GM12864 (cell line): Measurements from ENCODE around the gene C22orf23.
A peak's percentile ranks its signal among the peaks of the same experiment; 100 is the strongest.

ENCODE experiments used
- DNase-seq: peaks from one replicate; pipeline ENCODE4 v3.0.0-alpha.2; 2011; ENCODE audit warnings: low read depth
- H3K4me3 ChIP-seq: 2 replicates; pipeline ENCODE4 v1.5.1; 2011; ENCODE audit warnings: mild to moderate bottlenecking, low read depth, low read length, control low read depth
- TF ChIP-seq, protein P1 (sequence below): IDR thresholded peaks from 2 replicates; pipeline ENCODE4 v1.5.1; 2011; ENCODE audit warnings: low read depth, mild to moderate bottlenecking, moderate library complexity, low read length, control low read depth, inconsistent platforms; ENCODE audit errors: missing control alignments

C22orf23 gene

DNA sequence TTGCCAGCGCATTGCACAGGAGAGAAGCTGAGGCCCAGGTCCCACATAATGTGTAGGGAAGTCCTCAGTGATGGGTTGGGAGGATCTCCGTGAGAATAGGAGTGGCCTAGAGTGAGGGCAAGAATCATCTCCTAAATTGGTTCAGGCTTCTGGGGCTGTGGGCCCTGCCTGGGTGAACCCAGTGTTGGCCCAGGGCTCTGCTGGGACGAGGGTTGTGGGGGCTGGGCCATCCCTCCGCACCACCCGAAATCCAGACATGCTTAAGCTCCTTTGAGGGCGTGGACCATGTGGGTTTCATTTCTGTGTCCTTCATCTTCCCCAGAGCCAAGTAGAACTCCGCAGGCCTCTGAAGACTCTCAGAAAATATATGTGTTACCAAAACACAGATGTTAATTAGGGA, 43.6 kb downstream of the C22orf23 start:
- DNase-seq = no peak
- no peak overlapping the region for H3K4me3 ChIP-seq
- TF ChIP-seq, protein P1, sequence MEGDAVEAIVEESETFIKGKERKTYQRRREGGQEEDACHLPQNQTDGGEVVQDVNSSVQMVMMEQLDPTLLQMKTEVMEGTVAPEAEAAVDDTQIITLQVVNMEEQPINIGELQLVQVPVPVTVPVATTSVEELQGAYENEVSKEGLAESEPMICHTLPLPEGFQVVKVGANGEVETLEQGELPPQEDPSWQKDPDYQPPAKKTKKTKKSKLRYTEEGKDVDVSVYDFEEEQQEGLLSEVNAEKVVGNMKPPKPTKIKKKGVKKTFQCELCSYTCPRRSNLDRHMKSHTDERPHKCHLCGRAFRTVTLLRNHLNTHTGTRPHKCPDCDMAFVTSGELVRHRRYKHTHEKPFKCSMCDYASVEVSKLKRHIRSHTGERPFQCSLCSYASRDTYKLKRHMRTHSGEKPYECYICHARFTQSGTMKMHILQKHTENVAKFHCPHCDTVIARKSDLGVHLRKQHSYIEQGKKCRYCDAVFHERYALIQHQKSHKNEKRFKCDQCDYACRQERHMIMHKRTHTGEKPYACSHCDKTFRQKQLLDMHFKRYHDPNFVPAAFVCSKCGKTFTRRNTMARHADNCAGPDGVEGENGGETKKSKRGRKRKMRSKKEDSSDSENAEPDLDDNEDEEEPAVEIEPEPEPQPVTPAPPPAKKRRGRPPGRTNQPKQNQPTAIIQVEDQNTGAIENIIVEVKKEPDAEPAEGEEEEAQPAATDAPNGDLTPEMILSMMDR = no peak

DNA sequence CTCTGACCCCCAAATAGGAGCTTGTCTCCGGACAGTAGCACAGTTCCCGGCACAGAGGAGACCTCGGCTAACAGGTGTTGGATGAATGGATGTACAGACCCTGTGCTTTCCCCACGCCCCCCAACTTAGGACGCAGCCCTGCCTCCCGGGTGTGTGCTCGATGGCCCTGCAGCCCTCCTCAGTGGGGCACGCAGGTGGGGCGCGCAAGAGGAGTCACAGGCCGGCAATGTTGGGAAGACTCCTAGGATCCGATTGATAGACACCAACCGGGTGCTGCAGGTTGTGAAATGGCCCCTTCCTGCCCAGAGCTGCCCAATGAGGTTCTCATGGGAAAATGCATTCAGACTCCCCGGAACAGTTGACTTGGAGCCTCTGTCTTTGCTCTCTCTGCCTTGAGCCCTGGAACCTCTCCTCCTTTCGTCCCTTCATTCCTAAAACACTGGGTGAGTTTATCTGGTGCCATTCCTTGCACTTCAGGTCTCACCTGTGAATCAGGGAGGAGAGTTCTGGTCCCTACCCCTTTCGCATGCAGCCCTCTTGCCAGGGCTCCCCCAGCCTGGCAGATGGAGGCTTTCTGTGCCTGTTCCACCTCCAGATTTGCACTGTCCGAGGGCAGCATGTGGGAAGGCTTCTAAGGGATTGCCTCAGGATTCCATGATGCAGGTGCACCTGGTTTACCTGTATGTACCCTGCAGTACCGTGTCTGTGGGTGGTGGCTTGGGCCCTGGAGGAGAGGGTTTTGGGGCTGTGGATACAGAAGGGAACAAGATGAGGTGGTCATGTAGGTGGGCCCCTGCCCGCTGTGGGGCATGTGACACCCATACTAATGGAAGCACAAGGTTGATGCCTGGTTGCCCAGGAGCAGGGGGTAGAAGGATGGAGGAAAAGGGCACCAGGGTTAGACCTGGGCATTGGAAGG, 46.1 kb downstream of the C22orf23 start:
- TF ChIP-seq, protein P1 = no peak
- DNase-seq = no peak
- peak overlapping the region; percentile 70 for H3K4me3 ChIP-seq

- TF ChIP-seq, protein P1 = no peak
- H3K4me3 ChIP-seq = peak overlapping the region; percentile 70
- DNase-seq = no peak
Observed at GRCh38 chr22:37906364-37907008, 46.9 kb downstream of the C22orf23 start.

DNA sequence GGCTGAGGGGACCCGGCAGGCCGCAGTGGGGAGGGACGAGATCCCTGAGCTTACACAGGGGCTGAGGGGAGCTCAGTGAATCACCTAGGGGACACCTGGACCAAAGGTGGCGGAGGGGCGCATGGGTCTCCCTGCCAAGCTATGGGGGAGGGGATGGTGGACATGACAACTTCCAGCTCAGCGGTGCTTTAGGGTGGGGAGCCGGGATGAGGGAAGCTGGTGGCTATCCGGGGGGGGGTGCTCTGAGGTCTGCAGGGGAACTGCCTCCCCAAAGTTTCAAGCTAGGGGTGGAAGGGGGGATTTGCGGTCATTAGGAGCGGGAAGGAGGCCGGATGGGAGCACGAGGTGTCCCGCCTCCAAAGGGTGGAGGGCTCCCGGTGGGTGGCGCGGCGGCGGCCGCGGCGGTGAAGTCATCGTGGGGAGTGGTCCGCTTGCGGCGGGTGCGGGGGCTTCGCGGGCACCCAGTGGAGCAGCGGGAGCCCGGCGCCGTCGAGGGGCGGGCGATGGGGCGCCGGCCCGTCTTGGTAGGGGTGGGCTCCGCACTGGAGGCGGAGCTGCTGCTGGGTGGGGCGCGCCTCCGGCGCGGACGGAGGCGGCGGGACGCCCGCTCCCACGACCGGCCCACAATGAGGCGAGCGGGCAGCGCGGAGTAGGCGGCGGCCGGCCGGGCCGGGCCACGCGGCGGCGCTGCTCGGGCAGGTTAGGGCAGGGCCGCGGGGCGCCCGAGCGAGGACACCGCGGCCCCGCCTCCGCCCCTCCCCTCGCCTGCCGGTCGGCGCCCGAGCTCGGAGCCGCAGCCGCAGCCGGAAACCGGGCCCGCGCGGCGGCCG, 47.7 kb downstream of the C22orf23 start, which contains the start of gene MICALL1:
MICALL1 (plus strand) TSS at position 764 of the 830 bp plus-strand sequence. CDS start 126 bp downstream, outside the sequence.
- TF ChIP-seq, protein P1 = peak; percentile 29
- DNase-seq = no peak
- peak within 1 kb of the TSS; percentile 70 for H3K4me3 ChIP-seq

DNA sequence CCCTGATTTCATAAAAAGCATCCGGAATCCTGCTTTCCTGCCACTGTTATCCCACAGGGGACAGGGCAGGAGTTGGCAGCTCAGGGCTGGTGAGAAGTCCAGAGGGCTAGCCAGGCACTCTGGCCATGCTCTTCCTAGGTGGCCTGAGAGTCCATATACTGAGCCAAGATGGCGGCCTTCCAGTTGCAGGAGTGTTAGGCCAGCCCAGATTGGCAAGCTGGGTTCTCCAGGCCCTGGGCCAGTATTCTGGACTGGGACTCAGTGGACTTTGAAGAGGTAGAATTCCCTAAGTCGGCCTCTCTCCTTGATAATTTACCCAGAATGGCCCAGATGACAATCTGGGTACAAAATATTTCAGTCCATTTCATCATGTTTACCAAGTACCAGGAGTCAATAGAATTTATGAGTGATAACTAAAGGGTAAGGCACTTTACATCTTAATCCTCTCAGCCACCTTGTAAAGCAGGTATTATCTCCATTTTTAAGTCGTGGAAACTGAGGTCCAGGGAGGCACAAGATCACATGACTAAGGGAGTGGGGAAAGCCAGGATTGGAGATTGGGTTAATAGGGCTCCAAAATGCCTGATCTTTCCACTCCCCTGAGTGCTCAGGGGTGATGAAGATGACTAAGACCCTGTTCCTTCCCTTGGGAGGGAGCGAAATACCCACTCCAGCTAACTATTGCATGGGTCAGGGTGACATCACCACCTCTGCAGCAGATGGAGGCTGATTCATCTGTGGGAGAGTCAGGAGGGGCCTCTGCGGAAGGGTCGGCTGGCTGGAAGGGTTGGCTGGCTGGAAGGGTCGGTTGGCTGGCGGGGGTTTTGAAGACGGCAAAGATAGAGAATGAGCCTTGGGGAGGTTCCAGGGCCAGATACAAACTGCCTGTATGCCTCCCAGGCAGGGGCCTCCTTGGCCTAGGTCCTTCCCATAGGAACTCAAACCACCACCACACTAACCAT, 48.5 kb downstream of the C22orf23 start:
- peak overlapping the region; percentile 70; the same call in 1 of the 2 replicates for H3K4me3 ChIP-seq
- TF ChIP-seq, protein P1 = no peak
- no peak for DNase-seq
